Limb (tissue), 2 donors: Measurements from ENCODE around the gene ARAF.
A peak's percentile ranks its signal among the peaks of the same experiment; 100 is the strongest.

Experiments
- DNase-seq, 2 donors: peaks; one replicate each; pipeline ENCODE4 v3.0.0-alpha.2; 2016; ENCODE audit errors: extremely low spot score in 2 of 2

Gene ARAF

DNA sequence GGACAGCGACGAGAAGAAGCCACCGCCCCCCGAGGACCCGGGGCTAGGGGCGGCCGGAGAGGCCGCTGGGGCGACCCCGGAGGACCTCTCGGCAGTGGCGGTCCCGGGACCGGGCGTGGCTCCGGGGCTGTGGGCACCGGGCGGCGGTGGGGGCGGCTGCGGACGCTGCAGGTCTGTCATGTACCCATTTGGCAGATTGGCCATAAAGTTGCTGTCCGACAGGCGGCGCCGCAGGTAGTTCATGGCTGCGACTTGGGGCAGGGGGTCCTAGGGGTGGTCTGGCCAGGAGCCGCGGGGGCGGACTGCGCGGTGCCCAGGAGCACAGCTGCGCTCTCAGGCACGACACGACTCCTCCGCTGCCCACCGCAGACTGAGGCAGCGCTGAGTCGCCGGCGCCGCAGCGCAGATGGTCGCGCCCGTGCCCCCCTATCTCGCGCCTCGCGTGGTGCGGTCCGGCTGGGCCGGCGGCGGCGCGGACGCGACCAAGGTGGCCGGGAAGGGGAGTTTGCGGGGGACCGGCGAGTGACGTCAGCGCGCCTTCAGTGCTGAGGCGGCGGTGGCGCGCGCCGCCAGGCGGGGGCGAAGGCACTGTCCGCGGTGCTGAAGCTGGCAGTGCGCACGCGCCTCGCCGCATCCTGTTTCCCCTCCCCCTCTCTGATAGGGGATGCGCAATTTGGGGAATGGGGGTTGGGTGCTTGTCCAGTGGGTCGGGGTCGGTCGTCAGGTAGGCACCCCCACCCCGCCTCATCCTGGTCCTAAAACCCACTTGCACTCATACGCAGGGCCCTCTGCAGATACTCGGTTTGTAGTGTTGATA, 58.7 kb downstream of the ARAF start, which contains the start of gene SYN1:
Gene SYN1, minus strand, starts transcription at position 372 of the 817 bp plus-strand sequence. Its CDS starts 129 bp downstream, at position 243.
- peak; percentile 67 to 87 for DNase-seq

DNA sequence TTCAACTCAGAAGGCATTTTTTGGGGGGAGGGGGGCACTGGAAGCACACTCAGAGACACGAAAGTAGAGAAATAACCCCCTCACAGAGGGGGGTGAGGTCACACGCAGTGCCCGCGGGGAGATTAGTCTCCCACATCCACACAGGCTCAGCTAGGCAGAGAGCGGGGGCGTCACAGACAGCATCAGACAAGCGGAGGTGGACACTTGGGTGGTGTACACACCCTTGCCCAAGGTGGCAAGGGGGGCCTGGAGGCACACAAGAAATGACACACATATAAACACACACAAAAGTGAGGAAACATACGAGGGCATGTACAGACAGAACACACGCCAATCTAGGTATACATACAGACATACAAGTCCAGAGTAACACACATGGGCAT, 59.3 kb downstream of the ARAF start:
- DNase-seq = no peak
